ENCODE results near the gene KCNS3.

- no peak for TF ChIP-seq CTCF (conservative IDR thresholded peaks at IDR 0.05)
- no peak for TF ChIP-seq EZH2 (IDR thresholded peaks at IDR 0.05; ENCODE audit: low read depth)
These were observed 621 bp upstream of the KCNS3 start for GRCh38 chr2:17877811-17878280.

Measured in PC-9 (cell line).